Dendritic cell treated with granulocyte-macrophage colony-stimulating factor and Interleukin-4, amounts not matched to agents 40 ng/mL and 50 ng/mL, for 4 days (primary cell): ENCODE data around the gene CMIP.

Experiments used
- H3K27ac Mint-ChIP-seq: one replicate; pipeline ENCODE4 v1.8.0; 2022; ENCODE audit warnings: mild to moderate bottlenecking, mixed read lengths
- H3K27me3 Mint-ChIP-seq: one replicate; pipeline ENCODE4 v1.8.0; 2022; ENCODE audit warnings: mild to moderate bottlenecking, mixed read lengths
- H3K36me3 Mint-ChIP-seq: one replicate; pipeline ENCODE4 v1.8.0; 2022; ENCODE audit warnings: low read depth, mixed read lengths
- H3K4me1 Mint-ChIP-seq: one replicate; pipeline ENCODE4 v1.8.0; 2022; ENCODE audit warnings: low read depth, mixed read lengths
- H3K4me3 Mint-ChIP-seq: one replicate; pipeline ENCODE4 v1.8.0; 2022; ENCODE audit warnings: mild to moderate bottlenecking, moderate library complexity, mixed read lengths
- H3K9me3 Mint-ChIP-seq: one replicate; pipeline ENCODE4 v1.8.0; 2022; ENCODE audit warnings: mixed read lengths
- intact Hi-C: fragments of 100-400 bp; cut with micrococcal nuclease; formaldehyde crosslinking; loops from one replicate; pipeline ENCODE4 v1.15.0; 2022

Gene CMIP

DNA sequence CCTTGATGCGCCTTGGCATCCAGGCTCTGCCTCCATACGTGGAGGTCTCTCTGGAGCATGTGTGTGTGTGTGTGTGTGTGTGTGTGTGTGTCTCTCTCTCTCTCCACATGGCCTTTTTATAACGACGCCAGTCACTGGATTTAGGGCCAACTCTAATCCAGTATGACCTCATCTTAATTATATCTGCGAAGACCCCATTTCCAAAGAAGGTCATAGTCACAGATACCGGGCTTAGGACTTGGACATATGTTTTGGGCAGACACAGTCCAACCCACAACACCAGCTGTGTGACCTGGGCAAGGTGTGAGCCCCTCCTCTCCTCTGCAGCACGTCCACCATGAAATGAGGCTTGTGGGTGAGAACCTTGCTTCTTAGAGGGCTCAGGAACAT, 196.1 kb downstream of the CMIP start:
- Mint-ChIP-seq H3K27ac (peak overlapping the region; percentile 76), H3K4me3 (no peak overlapping the region), H3K27me3 (no peaks in the 10 kb centered on the region), H3K36me3 (peaks cover 52% of the 10 kb centered on the region), H3K9me3 (no peaks in the 10 kb centered on the region), H3K4me1 (peaks cover 95% of the 10 kb centered on the region)
- intact Hi-C loops: no loop called here

DNA sequence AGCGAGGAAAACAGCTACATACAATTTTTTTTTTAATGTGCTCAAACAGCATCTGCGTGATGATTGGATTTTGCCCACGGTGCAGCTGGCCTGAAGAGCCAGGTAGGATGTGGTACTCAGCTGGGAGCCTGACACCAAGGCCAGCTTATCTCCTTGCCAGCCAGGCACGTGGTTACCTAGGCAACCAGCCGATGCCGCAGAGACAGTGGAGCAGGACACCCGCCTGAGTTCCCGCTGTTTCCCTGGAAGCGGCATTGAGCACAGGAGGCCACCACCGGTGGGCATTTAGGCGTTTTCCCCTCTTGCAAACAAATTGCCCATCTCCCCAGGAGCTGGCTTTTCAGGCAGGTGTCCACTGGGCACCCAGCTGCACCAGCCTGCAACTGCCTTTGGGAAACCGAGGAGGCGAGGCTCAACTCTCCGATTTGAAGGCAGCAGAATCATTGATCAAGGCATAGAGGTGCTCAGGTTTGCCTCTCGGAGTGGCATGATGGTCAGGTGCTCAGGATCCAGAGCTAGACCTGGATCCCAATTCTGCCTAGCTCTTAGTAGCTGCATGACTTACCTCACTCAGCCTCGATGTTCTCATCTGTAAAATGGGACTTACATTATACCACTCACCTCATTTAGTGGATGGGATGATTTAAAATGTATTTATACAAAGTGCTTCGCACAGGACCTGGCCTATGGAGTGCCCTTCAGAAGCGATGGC, 196.9 kb downstream of the CMIP start:
- intact Hi-C loops: no loop called here
- Mint-ChIP-seq H3K36me3 (peaks cover 57% of the 10 kb centered on the region), H3K4me1 (peaks cover 95% of the 10 kb centered on the region), H3K4me3 (no peak overlapping the region), H3K9me3 (no peaks in the 10 kb centered on the region), H3K27me3 (no peaks in the 10 kb centered on the region), H3K27ac (peak overlapping the region; percentile 76)

DNA sequence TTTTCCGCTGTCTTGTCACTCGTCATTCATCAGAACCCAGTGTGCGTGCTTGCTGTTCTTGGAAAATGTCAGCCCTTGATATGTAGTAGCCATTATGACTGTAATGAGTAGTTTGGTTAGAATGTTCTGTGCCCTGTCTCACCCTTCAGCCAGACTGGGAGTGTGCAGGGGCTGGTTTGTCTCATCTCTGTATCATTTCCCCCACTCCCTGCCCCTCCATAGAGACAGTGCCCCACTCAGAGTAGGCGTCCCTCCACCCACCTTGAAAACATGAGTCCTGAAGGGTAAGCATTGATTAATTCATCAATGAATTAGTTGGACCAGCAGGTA, 197.5 kb downstream of the CMIP start:
- H3K27ac Mint-ChIP-seq: peak overlapping the region; percentile 76
- H3K27me3 Mint-ChIP-seq: no peaks in the 10 kb centered on the region
- H3K36me3 Mint-ChIP-seq: peaks cover 63% of the 10 kb centered on the region
- H3K4me1 Mint-ChIP-seq: peaks cover 95% of the 10 kb centered on the region
- intact Hi-C loops: no loop called here
- no peak overlapping the region for H3K4me3 Mint-ChIP-seq
- H3K9me3 Mint-ChIP-seq: no peaks in the 10 kb centered on the region

DNA sequence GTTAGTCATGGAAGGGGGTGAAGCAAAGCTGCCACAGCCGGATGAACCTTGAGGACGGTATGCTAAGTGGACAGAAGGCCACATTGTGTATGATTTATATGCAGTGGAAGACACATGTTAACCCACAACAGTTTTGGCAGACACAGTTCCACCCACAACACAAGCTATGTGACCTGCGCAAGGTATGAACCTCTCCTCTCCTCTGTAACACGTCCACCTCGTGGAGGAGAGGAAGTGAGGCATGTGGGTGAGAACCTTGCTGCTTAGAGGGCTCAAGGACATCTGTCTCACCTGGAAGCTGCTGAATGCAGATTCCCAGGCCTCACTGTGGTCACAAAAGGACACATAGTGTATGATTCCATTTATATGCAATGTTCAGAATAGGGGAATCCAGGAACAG, 198.3 kb downstream of the CMIP start:
- peaks cover 62% of the 10 kb centered on the region for H3K36me3 Mint-ChIP-seq
- peak overlapping the region; percentile 76 for H3K27ac Mint-ChIP-seq
- H3K27me3 Mint-ChIP-seq: no peaks in the 10 kb centered on the region
- peaks cover 95% of the 10 kb centered on the region for H3K4me1 Mint-ChIP-seq
- H3K4me3 Mint-ChIP-seq: no peak overlapping the region
- intact Hi-C loops: no loop called here
- no peaks in the 10 kb centered on the region for H3K9me3 Mint-ChIP-seq

DNA sequence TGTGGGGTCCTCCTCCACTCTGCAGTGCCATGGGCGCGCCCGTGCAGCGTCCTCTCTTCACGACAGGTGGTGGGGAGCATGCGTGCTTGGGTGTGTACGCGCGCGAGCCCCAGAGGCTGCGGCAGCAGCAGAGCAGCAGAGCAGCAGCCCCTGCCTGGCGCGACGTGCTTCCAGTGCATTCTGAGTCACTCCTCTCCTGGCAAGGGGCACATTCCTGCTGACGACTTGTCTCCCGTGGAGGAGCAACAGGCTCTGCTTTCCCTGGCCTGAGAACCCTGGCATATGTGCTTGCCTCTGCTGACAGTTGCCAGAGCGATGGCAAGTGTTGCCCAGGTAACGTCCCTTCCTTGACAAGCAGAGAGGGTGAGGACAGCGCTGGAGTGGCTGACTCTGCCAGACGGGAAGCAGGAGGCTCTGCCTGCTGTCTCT, 200.7 kb downstream of the CMIP start:
- Mint-ChIP-seq H3K9me3 (no peaks in the 10 kb centered on the region), H3K27me3 (no peaks in the 10 kb centered on the region), H3K4me3 (no peak overlapping the region), H3K36me3 (peaks cover 74% of the 10 kb centered on the region), H3K4me1 (peaks cover 95% of the 10 kb centered on the region), H3K27ac (no peak overlapping the region)
- intact Hi-C loops: no loop called here

DNA sequence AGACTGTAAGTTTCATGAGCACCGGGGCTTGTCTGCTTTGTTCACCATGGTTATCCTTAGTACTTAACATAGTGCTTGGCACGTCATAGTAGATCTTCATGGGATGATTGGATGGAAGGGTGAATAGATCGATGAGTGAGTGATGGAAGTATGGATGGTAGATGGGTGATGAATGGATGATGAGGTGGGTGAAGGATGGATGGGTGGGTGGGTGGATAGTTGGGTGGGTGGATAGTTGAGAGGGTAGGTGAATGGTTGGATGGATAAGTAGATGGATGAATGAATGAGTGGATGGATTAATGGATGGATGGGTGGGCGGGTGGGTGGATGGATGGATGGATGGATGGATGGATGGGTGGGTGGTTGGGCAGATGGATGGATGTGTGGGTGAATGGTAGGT, 201.3 kb downstream of the CMIP start:
- H3K27ac Mint-ChIP-seq: no peak overlapping the region
- H3K4me1 Mint-ChIP-seq: peaks cover 90% of the 10 kb centered on the region
- intact Hi-C loops: no loop called here
- peaks cover 73% of the 10 kb centered on the region for H3K36me3 Mint-ChIP-seq
- no peak overlapping the region for H3K4me3 Mint-ChIP-seq
- H3K9me3 Mint-ChIP-seq: no peaks in the 10 kb centered on the region
- H3K27me3 Mint-ChIP-seq: no peaks in the 10 kb centered on the region

DNA sequence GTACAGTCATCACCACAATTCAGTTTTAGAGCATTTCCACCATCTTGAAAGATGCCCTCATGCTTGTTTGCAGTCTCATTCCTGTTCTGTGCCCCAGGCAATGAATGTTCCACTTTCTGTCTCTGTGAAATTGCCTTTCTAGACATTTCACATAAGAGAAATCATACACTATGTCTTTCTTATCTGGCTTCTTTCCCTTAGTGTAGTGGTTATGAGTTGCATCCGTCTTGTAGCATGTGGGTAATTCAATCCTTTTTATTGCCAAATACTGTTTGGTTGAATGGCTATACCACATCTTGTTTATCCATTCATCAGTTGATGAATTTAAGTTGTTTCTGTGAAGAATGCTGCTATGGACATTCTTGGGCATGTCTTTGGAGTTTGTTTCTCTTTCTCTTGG, 202.0 kb downstream of the CMIP start:
- Mint-ChIP-seq H3K9me3 (no peaks in the 10 kb centered on the region), H3K4me1 (peaks cover 84% of the 10 kb centered on the region), H3K4me3 (no peak overlapping the region), H3K27me3 (no peaks in the 10 kb centered on the region), H3K36me3 (peaks cover 72% of the 10 kb centered on the region), H3K27ac (no peak overlapping the region)
- intact Hi-C loops: no loop called here

DNA sequence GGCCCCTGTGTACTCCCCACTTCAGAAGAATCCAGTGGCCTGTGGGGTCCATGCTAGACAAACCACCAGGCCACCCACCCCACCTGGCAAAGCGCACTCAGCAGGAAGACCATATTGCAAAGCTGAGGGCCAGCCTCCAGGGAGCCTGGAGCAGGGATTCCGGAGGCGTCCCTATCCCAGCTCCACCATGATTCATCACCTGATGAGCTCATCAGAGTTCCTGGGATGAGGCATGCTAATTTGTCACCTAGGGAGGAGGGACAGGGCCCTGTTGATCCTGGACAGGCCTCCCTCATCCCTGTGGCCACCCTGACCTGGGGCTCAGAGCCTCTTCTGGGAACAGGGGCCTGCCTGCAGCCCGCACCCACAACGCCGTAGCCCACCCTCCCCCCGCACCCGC, 202.9 kb downstream of the CMIP start:
- Mint-ChIP-seq H3K9me3 (no peaks in the 10 kb centered on the region), H3K36me3 (peaks cover 73% of the 10 kb centered on the region), H3K27me3 (no peaks in the 10 kb centered on the region), H3K4me3 (no peak overlapping the region), H3K4me1 (peaks cover 75% of the 10 kb centered on the region), H3K27ac (peak overlapping the region; percentile 23)
- intact Hi-C loops: no loop called here

DNA sequence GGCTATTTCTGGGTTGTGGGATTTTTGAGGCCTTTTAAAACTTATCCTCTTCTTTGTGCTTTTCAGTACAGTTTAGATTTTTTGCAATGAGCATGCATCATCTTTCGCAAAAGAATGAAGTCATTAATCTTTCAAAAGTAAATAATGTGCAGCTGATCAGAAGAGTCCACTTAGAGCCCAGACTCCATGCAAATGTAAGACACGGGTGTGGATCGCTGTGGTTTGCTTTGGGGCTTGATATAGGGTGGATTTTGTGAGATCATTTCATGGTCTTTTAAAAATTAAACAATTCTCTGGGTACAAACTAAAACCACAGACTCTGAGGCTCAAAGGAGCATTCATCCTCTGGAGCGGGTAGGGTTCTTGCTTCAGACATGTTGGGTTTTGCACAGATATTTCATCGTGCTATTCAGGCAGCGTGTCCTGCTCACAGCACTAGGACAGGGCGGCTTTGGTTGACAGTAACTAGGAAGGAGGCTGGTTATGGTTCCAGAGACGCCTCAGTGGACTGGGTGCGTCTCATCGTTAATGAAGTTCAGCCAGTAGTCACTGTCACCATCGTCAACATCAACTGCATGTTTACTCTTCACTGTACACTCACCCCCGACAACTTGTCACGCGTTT, 205.1 kb downstream of the CMIP start:
- Mint-ChIP-seq H3K36me3 (peaks cover 86% of the 10 kb centered on the region), H3K4me3 (no peak overlapping the region), H3K9me3 (no peaks in the 10 kb centered on the region), H3K4me1 (peaks cover 59% of the 10 kb centered on the region), H3K27me3 (no peaks in the 10 kb centered on the region), H3K27ac (no peak overlapping the region)
- intact Hi-C loops: no loop called here

DNA sequence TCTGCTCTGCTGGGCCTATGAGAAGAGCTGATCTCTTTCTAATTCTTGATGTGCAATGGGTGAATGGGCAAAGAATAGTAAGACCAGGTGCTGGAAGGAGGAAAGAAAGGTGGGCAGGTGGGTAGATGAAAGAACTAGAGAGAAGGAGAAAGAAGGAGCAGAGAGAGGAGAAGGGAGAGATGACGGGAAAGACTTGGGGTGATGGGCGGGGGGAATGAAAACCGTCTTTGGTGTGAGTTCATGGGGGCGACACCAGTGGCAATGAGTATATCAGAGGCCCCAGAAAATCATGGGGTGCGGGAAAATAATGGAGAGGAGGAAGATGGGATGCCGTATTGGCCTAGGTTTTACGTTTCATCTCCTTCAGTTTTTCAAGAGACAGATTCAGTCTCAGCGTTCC, 205.7 kb downstream of the CMIP start:
- Mint-ChIP-seq H3K4me1 (peaks cover 59% of the 10 kb centered on the region), H3K4me3 (no peak overlapping the region), H3K27me3 (no peaks in the 10 kb centered on the region), H3K9me3 (no peaks in the 10 kb centered on the region), H3K27ac (no peak overlapping the region), H3K36me3 (peaks cover 86% of the 10 kb centered on the region)
- intact Hi-C loops: no loop called here

DNA sequence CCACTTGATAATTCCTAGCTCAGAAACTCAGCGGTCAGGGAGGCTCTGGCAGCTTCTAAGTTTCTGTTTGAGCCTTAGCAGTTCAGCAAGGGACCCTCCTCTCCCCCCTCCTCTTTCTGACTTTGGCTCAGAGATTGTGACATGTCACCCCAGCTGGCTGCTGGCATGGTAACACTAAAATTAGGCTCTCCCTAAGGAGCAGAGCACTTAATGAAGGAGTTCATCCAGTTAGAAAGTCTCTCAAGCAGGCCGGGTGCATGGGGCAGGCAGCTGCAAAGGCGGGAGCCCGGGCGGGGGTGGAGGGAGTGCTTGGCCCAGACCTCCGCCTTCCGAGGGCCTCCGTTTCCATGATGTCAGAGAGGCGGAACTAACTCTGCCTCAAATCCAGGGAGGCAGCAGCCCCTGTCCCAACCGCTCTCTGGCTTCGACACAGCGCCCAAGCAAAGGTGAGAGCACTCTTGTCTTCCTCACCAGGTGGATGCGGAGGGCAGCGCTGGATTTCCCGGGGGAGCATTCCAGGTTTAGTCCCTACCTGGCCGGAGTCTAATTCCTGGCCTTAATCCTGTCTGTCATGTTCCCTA, 206.5 kb downstream of the CMIP start:
- H3K4me3 Mint-ChIP-seq: no peak overlapping the region
- peaks cover 86% of the 10 kb centered on the region for H3K36me3 Mint-ChIP-seq
- intact Hi-C loops: no loop called here
- peaks cover 59% of the 10 kb centered on the region for H3K4me1 Mint-ChIP-seq
- H3K27me3 Mint-ChIP-seq: no peaks in the 10 kb centered on the region
- no peaks in the 10 kb centered on the region for H3K9me3 Mint-ChIP-seq
- H3K27ac Mint-ChIP-seq: no peak overlapping the region

DNA sequence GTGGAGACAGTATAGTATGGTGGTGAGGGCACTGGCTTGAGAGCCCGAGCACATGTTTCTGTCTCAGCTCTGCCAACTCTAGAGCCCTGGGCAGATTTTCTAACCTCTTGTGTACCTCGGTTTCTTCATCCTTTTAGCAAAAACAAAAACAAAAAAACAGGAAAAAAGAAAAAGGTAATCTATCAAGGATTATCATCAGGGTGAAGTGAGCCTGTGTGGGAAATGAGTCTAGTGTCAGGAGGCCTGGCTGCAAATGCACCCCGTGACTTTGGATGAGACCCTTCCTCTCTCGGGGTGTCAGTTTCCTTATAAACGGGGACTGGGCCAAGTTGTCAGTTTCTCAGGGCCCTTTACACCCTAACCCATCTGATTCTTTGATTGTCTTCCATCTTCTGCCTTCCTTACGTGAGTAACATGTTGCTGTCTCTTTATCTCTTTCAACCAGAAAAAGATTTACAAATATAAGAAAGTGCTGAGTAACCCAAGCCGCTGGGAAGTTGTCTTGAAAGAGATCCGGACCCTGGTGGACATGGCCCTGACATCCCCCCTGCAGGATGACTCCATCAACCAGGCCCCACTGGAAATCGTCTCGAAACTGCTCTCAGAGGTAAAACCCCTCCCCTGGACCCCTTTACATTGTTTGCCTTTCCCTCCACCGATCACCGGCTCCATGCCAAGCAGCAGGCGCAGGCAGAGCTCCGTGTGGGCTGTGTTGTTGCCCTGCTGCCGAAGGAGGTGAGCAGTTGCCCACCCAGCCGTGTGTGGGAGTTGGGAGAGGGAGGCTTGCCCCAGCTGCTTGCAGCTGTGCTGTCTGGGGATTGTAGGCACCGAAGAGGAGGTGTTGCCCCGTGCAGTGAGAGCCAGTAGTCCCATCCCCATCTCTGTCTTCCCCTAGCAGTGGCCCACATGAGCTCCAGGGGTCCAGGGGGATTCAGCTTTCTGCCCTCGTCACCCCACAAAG, 207.4 kb downstream of the CMIP start:
- Mint-ChIP-seq H3K36me3 (peaks cover 85% of the 10 kb centered on the region), H3K9me3 (no peaks in the 10 kb centered on the region), H3K4me3 (no peak overlapping the region), H3K27me3 (no peaks in the 10 kb centered on the region), H3K4me1 (peaks cover 55% of the 10 kb centered on the region), H3K27ac (no peak overlapping the region)
- intact Hi-C loops: no loop called here

DNA sequence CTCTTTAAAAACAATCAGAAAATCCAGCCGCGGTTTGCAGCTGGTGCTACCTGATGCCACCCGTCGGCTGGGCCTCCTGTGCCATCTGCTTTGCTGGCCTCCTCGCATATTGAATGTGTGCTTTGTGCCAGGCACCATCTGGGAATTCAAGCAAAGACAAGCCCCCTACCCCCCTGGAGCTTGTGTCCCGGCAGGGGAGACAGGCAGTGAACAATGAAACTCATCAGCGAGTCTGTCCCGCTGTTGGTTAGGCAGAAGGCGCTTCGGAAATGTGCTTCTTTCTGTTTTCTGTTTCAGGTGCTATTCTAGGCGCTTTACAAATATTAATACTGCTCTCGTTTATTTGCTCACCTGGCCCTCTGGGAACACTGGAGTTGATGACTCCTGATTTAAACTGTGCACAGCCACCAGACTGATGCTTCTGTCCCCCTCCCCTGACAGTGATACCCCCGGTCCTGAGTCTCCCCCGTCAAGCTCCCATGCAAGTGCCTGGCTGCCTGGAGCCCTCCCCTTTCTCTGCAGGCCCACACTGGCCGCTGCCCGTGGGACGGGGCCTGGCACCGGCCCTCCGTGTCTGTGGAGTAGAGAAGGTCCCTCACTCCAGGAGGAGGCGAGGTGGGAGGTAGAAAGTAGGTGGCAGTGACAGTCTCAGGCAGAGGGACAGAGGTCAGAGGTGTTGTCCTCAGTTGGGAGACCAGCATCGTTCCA, 208.3 kb downstream of the CMIP start:
- Mint-ChIP-seq H3K4me1 (peaks cover 54% of the 10 kb centered on the region), H3K9me3 (no peaks in the 10 kb centered on the region), H3K36me3 (peaks cover 85% of the 10 kb centered on the region), H3K27me3 (no peaks in the 10 kb centered on the region), H3K27ac (no peak overlapping the region), H3K4me3 (no peak overlapping the region)
- intact Hi-C loops: no loop called here
